HepG2 (cell line): ENCODE measurements around the gene SNX9. TPM values are rescaled to one million over a fixed set of nuclear protein-coding genes. Genes with fewer than 3 reads are reported as not detected.

Experiments used
- CENPBD1 ChIP-seq: sonication (generic); formaldehyde crosslinking; IDR thresholded peaks from 2 replicates; pipeline ENCODE4 v1.8.0; 2022; ENCODE audit warnings: missing genetic modification reagents, low read depth, mild to moderate bottlenecking, borderline replicate concordance
- GFI1 ChIP-seq: sonication (generic); formaldehyde crosslinking; IDR thresholded peaks from 2 replicates; pipeline ENCODE4 v1.5.0; 2020; ENCODE audit warnings: missing genetic modification reagents, mild to moderate bottlenecking, borderline replicate concordance
- HDAC2 ChIP-seq: sonication (generic); formaldehyde crosslinking; IDR thresholded peaks from 2 replicates; pipeline ENCODE4 v1.4.0; 2020; ENCODE audit warnings: missing genetic modification reagents
- IKZF4 ChIP-seq: sonication (generic); formaldehyde crosslinking; IDR thresholded peaks from 2 replicates; pipeline ENCODE4 v1.5.1; 2020; ENCODE audit warnings: borderline replicate concordance, mild to moderate bottlenecking, low read depth, missing genetic modification reagents; ENCODE audit errors: not compliant biosample characterization
- MTF2 ChIP-seq: sonication (generic); formaldehyde crosslinking; IDR thresholded peaks from 2 replicates; pipeline ENCODE4 v1.5.0; 2020; ENCODE audit warnings: missing genetic modification reagents, borderline replicate concordance
- POLR2A ChIP-seq, 2 experiments: IDR thresholded peaks; 2 replicates each; pipeline ENCODE4 v1.6.1; 2011; ENCODE audit warnings: low read depth in 2 of 2, low read length in 2 of 2, mild to moderate bottlenecking in 1 of 2, moderate library complexity in 1 of 2; ENCODE audit not compliant: insufficient read depth in 1 of 2
- PPARG ChIP-seq: conservative IDR thresholded peaks from 2 replicates; pipeline ENCODE4 v1.6.1; 2016; ENCODE audit warnings: missing biosample characterization, missing genetic modification reagents
- RFXAP ChIP-seq: sonication (generic); formaldehyde crosslinking; IDR thresholded peaks from 2 replicates; pipeline ENCODE4 v1.4.0; 2020; ENCODE audit warnings: missing genetic modification reagents, borderline replicate concordance
- SMARCE1 ChIP-seq: fragments of 450-650 bp; IDR thresholded peaks from 2 replicates; pipeline ENCODE4 v1.6.1; 2017; ENCODE audit warnings: borderline replicate concordance
- STAG1 ChIP-seq: sonication (generic); formaldehyde crosslinking; IDR thresholded peaks from 2 replicates; pipeline ENCODE4 v1.4.0; 2020; ENCODE audit warnings: missing genetic modification reagents
- TGIF2 ChIP-seq: IDR thresholded peaks from 2 replicates; pipeline ENCODE4 v1.6.1; 2016; ENCODE audit warnings: control low read depth, missing compliant biosample characterization
- TSC22D2 ChIP-seq: sonication (generic); formaldehyde crosslinking; IDR thresholded peaks from 2 replicates; pipeline ENCODE4 v1.5.1; 2020; ENCODE audit warnings: missing genetic modification reagents, mild to moderate bottlenecking, borderline replicate concordance
- ZBTB21 ChIP-seq: sonication (generic); formaldehyde crosslinking; IDR thresholded peaks from 2 replicates; pipeline ENCODE4 v1.4.0; 2020; ENCODE audit warnings: missing genetic modification reagents
- ZFP36 ChIP-seq: fragments of 150-350 bp; IDR thresholded peaks from 2 replicates; pipeline ENCODE4 v1.6.1; 2018; ENCODE audit warnings: borderline replicate concordance, low read length, low read depth; ENCODE audit not compliant: partially characterized antibody
- ZNF292 ChIP-seq: sonication (generic); formaldehyde crosslinking; IDR thresholded peaks from 2 replicates; pipeline ENCODE4 v1.8.1; 2022; ENCODE audit warnings: mild to moderate bottlenecking, low read depth, missing genetic modification reagents, borderline replicate concordance
- ZNF326 ChIP-seq: sonication (generic); formaldehyde crosslinking; IDR thresholded peaks from 2 replicates; pipeline ENCODE4 v1.4.0; 2020; ENCODE audit warnings: missing genetic modification reagents, borderline replicate concordance
- ZNF337 ChIP-seq: sonication (generic); formaldehyde crosslinking; IDR thresholded peaks from 2 replicates; pipeline ENCODE4 v1.5.1; 2020; ENCODE audit warnings: missing genetic modification reagents, low read depth, mild to moderate bottlenecking, borderline replicate concordance
- ZNF503 ChIP-seq: sonication (generic); formaldehyde crosslinking; IDR thresholded peaks from 2 replicates; pipeline ENCODE4 v1.4.0; 2020; ENCODE audit warnings: missing genetic modification reagents
- polyA plus RNA-seq, 8 experiments: library from polyadenylated mRNA; depleted of rRNA in 3 of 8; stranded (reverse) in 7 of 8; unstranded in 1 of 8; fragments of >200 nt; fragmentation: Illumina TruSeq in 4 of 8; extraction: Trizol in 4 of 8; gene quantifications; 2 replicates each; pipeline versions ENCODE4 v1.2.1 to v1.2.3, GENCODE V29; 2011 to 2016; ENCODE audit warnings: low read depth in 4 of 8, missing spikeins in 1 of 8, mixed read lengths in 1 of 8; ENCODE audit not compliant: insufficient read depth in 1 of 8
- total RNA-seq, 5 experiments: library from RNA; depleted of rRNA; stranded (reverse); fragments of >200 nt; fragmentation: Illumina TruSeq; extraction: Trizol; gene quantifications; 2 replicates each; pipeline ENCODE4 v1.2.3, GENCODE V29; 2016; ENCODE audit warnings: low read depth in 1 of 5
- TF ChIP-seq, protein P1 (sequence below): sonication (generic); IDR thresholded peaks from 2 replicates; pipeline ENCODE4 v1.6.1; 2016; ENCODE audit warnings: low read depth, borderline replicate concordance
- TF ChIP-seq, protein P2 (sequence below): sonication (generic); formaldehyde crosslinking; conservative IDR thresholded peaks from 2 replicates; pipeline ENCODE4 v1.5.0; 2020; ENCODE audit warnings: missing genetic modification reagents
- TF ChIP-seq, protein P3 (sequence below): sonication (generic); formaldehyde crosslinking; IDR thresholded peaks from 2 replicates; pipeline ENCODE4 v1.4.0; 2020; ENCODE audit warnings: missing genetic modification reagents; ENCODE audit errors: not compliant biosample characterization
- TF ChIP-seq, protein P4 (sequence below): sonication (generic); formaldehyde crosslinking; IDR thresholded peaks from 2 replicates; pipeline ENCODE4 v1.9.0; 2022; ENCODE audit warnings: low read depth, missing genetic modification reagents

SNX9 gene
- total and polyA plus RNA-seq, 2 of the 13 experiments (the other 11 are each of a cell fraction or from before 2014, with no cell fraction given) = 21.9 to 36.0 TPM

DNA sequence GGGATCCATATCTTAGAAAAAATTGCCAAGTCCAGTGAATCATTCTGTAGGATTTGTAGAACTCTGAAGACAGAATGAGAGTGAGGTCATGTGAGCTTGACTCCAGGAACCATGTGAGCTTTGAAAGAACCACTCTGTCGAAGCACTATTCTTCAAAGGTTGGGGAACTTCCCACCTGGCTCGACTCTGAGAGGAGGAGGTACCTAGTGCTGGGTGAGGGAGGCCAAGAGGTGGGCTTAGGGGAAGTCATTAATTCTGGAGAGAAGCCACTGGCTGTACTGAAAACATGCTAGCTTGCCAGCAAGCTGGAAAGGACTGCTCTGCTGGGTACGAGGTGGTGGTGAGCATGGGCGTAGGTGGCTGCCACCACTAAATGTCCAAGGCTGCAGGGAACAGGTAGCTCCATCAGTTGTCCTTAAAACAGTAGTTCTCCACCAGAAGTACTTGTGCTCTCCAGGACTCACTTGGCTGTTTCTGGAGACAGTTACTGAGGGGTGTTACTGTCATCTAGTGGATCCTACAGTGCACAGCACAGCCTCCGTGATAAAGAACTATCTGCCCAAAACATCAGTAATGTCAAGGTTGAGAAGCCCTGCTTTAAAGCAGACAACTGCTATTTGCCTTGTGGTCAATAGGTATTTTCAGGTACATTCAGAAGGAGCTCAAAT is 124.0 kb downstream of the SNX9 start (continued):
- TF ChIP-seq, protein P1, sequence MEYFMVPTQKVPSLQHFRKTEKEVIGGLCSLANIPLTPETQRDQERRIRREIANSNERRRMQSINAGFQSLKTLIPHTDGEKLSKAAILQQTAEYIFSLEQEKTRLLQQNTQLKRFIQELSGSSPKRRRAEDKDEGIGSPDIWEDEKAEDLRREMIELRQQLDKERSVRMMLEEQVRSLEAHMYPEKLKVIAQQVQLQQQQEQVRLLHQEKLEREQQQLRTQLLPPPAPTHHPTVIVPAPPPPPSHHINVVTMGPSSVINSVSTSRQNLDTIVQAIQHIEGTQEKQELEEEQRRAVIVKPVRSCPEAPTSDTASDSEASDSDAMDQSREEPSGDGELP = no peak
- TF ChIP-seq POLR2A (IDR thresholded peaks at IDR 0.05; ENCODE audit: insufficient read depth in 1 of 2, low read depth in 2 of 2, low read length in 2 of 2) (peak in 1 of 2 experiments; percentile 6; a peak in 1 of 4 replicates), ZNF292 (CRISPR knock-in tag) (0 out of 2 replicates have a peak, but pooled peaks have one; percentile 17), RFXAP (CRISPR knock-in tag) (no peak), CENPBD1 (CRISPR knock-in tag) (no peak), TGIF2 (CRISPR knock-in tag) (peak; percentile 28; the same call in 1 of the 2 replicates), ZFP36 (no peak), PPARG (CRISPR knock-in tag) (no peak), HDAC2 (CRISPR knock-in tag) (no peak), GFI1 (CRISPR knock-in tag) (no peak), IKZF4 (no peak), ZBTB21 (CRISPR knock-in tag) (no peak), TSC22D2 (CRISPR knock-in tag) (no peak), SMARCE1 (no peak), ZNF337 (CRISPR knock-in tag) (no peak), MTF2 (CRISPR knock-in tag) (no peak), STAG1 (CRISPR knock-in tag) (peak; percentile 85), ZNF326 (CRISPR knock-in tag) (no peak), ZNF503 (CRISPR knock-in tag) (no peak)
- TF ChIP-seq, protein P2, sequence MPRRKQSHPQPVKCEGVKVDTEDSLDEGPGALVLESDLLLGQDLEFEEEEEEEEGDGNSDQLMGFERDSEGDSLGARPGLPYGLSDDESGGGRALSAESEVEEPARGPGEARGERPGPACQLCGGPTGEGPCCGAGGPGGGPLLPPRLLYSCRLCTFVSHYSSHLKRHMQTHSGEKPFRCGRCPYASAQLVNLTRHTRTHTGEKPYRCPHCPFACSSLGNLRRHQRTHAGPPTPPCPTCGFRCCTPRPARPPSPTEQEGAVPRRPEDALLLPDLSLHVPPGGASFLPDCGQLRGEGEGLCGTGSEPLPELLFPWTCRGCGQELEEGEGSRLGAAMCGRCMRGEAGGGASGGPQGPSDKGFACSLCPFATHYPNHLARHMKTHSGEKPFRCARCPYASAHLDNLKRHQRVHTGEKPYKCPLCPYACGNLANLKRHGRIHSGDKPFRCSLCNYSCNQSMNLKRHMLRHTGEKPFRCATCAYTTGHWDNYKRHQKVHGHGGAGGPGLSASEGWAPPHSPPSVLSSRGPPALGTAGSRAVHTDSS (CRISPR knock-in tag) = no peak
- TF ChIP-seq, protein P3, sequence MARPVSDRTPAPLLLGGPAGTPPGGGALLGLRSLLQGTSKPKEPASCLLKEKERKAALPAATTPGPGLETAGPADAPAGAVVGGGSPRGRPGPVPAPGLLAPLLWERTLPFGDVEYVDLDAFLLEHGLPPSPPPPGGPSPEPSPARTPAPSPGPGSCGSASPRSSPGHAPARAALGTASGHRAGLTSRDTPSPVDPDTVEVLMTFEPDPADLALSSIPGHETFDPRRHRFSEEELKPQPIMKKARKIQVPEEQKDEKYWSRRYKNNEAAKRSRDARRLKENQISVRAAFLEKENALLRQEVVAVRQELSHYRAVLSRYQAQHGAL (CRISPR knock-in tag) = no peak
- TF ChIP-seq, protein P4, sequence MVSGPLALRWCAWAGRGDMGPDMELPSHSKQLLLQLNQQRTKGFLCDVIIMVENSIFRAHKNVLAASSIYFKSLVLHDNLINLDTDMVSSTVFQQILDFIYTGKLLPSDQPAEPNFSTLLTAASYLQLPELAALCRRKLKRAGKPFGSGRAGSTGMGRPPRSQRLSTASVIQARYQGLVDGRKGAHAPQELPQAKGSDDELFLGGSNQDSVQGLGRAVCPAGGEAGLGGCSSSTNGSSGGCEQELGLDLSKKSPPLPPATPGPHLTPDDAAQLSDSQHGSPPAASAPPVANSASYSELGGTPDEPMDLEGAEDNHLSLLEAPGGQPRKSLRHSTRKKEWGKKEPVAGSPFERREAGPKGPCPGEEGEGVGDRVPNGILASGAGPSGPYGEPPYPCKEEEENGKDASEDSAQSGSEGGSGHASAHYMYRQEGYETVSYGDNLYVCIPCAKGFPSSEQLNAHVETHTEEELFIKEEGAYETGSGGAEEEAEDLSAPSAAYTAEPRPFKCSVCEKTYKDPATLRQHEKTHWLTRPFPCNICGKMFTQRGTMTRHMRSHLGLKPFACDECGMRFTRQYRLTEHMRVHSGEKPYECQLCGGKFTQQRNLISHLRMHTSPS (CRISPR knock-in tag) = no peak
